HL-60 (cell line): ENCODE data around the gene NDUFV1.

Source experiments
- CTCF ChIP-seq: IDR thresholded peaks from one replicate; pipeline ENCODE4 v1.5.1; 2011; ENCODE audit warnings: low read length, control low read depth, inconsistent platforms; ENCODE audit not compliant: insufficient read depth
- POLR2AphosphoS5 ChIP-seq: IDR thresholded peaks from 2 replicates; pipeline ENCODE4 v1.6.1; 2012; ENCODE audit warnings: low read depth

- TF ChIP-seq CTCF (no peak), POLR2AphosphoS5 (no peak)
Observed at GRCh38 chr11:67601098-67601497, 5.6 kb upstream of the NDUFV1 start.
